Measurements from ENCODE around the gene EXOSC1.
"Not testable (repeated sequence)": the region's sequence is repeated elsewhere in the genome, so short reads cannot be mapped to it uniquely, and the experiment has no call there.

Gene EXOSC1

GRCh38 chr10:97416565-97416964, 29.2 kb downstream of the EXOSC1 start:
- DNase-seq (ENCODE audit: low read depth in 2 of 2) = no peak
- TF ChIP-seq CTCF (IDR thresholded peaks at IDR 0.05; ENCODE audit: low read depth, low read length) = no peak
- H3K4me3 ChIP-seq (replicated peaks in 1 of 2; ENCODE audit: low read depth in 2 of 2, low read length in 2 of 2) = no peak overlapping the region

- TF ChIP-seq CTCF (IDR thresholded peaks at IDR 0.05; ENCODE audit: low read depth, low read length) = no peak
- H3K4me3 ChIP-seq (replicated peaks in 1 of 2; ENCODE audit: low read depth in 2 of 2, low read length in 2 of 2) = no peak overlapping the region
- no peak for DNase-seq (ENCODE audit: low read depth in 2 of 2)
Measured at GRCh38 chr10:97412891-97413304, 32.9 kb downstream of the EXOSC1 start.

DNA sequence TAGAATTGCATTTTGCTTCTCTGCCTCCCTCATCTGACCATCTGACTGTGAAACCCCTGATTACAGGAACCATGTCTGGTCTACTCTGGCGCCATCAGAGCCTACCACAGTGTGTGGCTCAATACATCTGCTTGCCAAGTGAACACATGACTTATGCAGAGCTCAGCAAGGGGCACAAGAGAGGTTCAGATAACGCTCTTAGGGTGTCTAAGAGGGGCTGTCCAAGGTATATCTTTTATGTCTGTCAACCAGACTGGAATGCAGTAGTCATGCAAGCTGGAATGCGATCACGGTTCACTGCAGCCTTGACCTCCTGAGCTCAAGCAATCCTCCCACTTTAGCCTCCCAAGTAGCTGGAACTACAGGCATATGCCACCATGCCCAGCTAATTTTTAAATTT, 34.4 kb downstream of the EXOSC1 start:
- no peak for TF ChIP-seq CTCF (IDR thresholded peaks at IDR 0.05; ENCODE audit: low read depth, low read length)
- peak; percentile 22 to 67 for DNase-seq (ENCODE audit: low read depth in 2 of 2)
- H3K4me3 ChIP-seq (replicated peaks in 1 of 2; ENCODE audit: low read depth in 2 of 2, low read length in 2 of 2) = no peak overlapping the region

DNA sequence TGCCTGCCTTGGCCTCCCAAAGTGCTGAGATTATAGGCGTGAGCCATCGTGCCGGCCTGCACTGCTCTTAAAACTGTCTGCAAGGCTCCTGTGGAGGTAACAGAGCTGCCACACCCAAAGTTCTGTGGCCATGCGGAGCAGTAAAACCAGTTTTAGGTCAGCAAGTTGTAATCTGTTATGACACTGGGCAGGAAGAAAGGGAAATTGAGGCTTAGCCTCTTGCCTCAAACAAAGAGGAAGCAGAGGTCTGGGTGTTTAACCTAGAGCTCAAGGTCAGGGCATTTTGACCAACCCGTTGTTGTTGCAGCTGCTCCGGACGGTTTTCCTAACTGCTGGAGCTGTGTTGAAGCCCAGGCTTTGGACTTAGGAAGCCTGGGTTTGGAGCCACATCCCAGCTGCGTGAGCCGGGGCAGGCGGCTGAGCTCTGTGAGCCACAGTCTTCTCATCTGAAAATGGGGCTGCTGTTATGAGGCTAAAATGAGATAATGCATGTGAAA, 37.3 kb downstream of the EXOSC1 start:
- no peak overlapping the region for H3K4me3 ChIP-seq (replicated peaks in 1 of 2; ENCODE audit: low read depth in 2 of 2, low read length in 2 of 2)
- DNase-seq (ENCODE audit: low read depth in 2 of 2) = no peak
- TF ChIP-seq CTCF (IDR thresholded peaks at IDR 0.05; ENCODE audit: low read depth, low read length) = no peak

GRCh38 chr10:97407952-97408248, 37.9 kb downstream of the EXOSC1 start:
- TF ChIP-seq CTCF (IDR thresholded peaks at IDR 0.05; ENCODE audit: low read depth, low read length) = no peak
- no peak overlapping the region for H3K4me3 ChIP-seq (replicated peaks in 1 of 2; ENCODE audit: low read depth in 2 of 2, low read length in 2 of 2)
- DNase-seq (ENCODE audit: low read depth in 2 of 2) = no peak

DNA sequence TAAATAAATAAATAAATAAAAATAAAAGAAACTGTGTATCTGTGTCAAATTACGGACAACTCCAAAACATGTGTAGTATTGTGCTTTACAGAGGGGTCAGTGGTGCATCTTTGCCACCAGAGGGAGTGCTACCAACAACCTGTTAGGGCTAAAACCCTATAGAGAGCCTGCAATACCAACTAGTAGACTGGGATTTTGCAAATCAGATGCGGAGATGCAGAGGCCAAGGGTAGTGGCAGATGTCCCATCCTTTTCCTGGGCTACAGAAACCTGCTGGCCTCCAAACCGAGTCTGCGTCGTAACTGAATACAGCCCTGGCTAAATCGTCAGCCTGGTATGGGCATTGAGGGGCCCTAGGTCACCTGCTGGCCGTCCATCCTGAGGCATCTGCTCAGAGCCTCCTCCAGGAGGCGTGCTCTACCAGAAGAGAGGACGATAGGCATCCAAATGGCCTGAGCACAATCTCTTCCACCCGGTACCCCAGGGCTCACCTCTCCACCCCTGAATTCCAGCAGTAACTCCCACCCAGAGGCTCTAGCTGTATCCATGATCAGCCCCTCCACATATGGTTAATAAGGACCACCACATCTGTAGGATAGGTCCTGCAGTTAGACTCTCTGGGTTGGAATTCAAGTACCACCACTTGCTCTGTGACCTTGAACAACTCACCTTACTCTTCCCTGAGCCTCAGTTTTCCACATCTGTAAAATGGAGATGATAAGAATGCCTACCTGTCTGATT, 38.4 kb downstream of the EXOSC1 start:
- no peak overlapping the region for H3K4me3 ChIP-seq (replicated peaks in 1 of 2; ENCODE audit: low read depth in 2 of 2, low read length in 2 of 2)
- TF ChIP-seq CTCF (IDR thresholded peaks at IDR 0.05; ENCODE audit: low read depth, low read length) = peak; percentile 67
- peak; percentile 86 to 88 for DNase-seq (ENCODE audit: low read depth in 2 of 2)

DNA sequence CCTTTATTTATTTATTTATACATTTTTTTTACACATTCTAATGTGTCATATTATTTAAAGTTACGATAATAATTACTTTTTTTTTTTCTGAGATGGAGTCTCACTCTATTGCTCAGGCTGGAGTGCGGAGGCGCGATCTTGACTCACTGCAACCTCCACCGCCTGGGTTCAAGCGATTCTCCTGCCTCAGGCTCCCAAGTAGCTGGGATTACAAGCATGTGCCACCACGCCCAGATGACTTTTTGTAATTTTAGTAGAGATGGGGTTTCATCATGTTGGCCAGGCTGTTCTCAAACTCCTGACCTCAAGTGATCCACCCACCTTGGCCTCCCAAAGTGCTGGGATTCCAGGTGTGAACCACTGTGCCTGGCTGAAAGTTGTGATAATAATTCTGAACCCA, 39.3 kb downstream of the EXOSC1 start:
- H3K4me3 ChIP-seq (replicated peaks in 1 of 2; ENCODE audit: low read depth in 2 of 2, low read length in 2 of 2); DNase-seq (ENCODE audit: low read depth in 2 of 2): not testable (repeated sequence)

Measured in cardiac fibroblast (primary cell).